Upper lobe of left lung (tissue), 6 donors: Measurements from ENCODE around the gene FAM162A. TPM values are rescaled to one million over a fixed set of nuclear protein-coding genes. Genes with fewer than 3 reads are reported as not detected.

Experiments
- ATAC-seq, 2 donors: fragments of 200-7000 bp; cut with Tn5 transposase; one replicate each; pipeline ENCODE4 v1.9.1; 2022; ENCODE audit warnings: mild to moderate bottlenecking in 2 of 2, moderate library complexity in 2 of 2; ENCODE audit not compliant: low FRiP score in 2 of 2
- DNase-seq, 2 donors: peaks; one replicate each; pipeline ENCODE4 v3.0.0-alpha.2; 2019 to 2020
- H3K27ac ChIP-seq, 4 donors: fragments of 200-600 bp; sonication (generic); one replicate each; pipeline ENCODE4 v1.5.1; 2016 to 2019
- H3K27me3 ChIP-seq, 4 donors: fragments of 200-600 bp; sonication (generic); one replicate each; pipeline ENCODE4 v1.5.1; 2017 to 2019
- H3K36me3 ChIP-seq, 4 donors: fragments of 200-600 bp; sonication (generic); one replicate each; pipeline ENCODE4 v1.5.1; 2016 to 2019
- H3K4me1 ChIP-seq, 4 donors: fragments of 200-600 bp; sonication (generic); one replicate each; pipeline ENCODE4 v1.5.1; 2018 to 2019
- H3K4me3 ChIP-seq, 4 donors: fragments of 200-600 bp; sonication (generic); one replicate each; pipeline ENCODE4 v1.5.1; 2017 to 2019; ENCODE audit warnings: mild to moderate bottlenecking in 2 of 4, moderate library complexity in 1 of 4
- H3K9me3 ChIP-seq, 4 donors: fragments of 200-600 bp; sonication (generic); one replicate each; pipeline ENCODE4 v1.5.1; 2018 to 2019
- EP300 ChIP-seq, 4 donors: sonication (generic); formaldehyde crosslinking; IDR thresholded peaks; one replicate each; pipeline ENCODE4 v1.5.1; 2017; ENCODE audit warnings: antibody characterized with exemption in 4 of 4, control low read depth in 2 of 4
- POLR2A ChIP-seq, 4 donors: fragments of 450-650 bp; IDR thresholded peaks; one replicate each; pipeline ENCODE4 v1.5.1; 2016 to 2017; ENCODE audit warnings: antibody characterized with exemption in 4 of 4, mild to moderate bottlenecking in 2 of 4
- POLR2AphosphoS5 ChIP-seq, 2 donors: sonication (generic); formaldehyde crosslinking; IDR thresholded peaks; one replicate each; pipeline ENCODE4 v1.5.1; 2017; ENCODE audit warnings: antibody characterized with exemption in 2 of 2
- WGBS, 2 donors: methylation state at CpG; one replicate each; pipeline ENCODE4 v1.1.5; 2017 to 2018; 5-methylcytosine and 5-hydroxymethylcytosine counted together
- small RNA-seq, 4 donors: library from RNA; depleted of rRNA; stranded (forward); fragments of <200 nt; gene quantifications; one replicate each; pipeline ENCODE3, GENCODE V24; 2016
- total RNA-seq, 6 donors: library from RNA; depleted of rRNA in 4 of 6; stranded (reverse); fragments of >200 nt in 4 of 6; gene quantifications; one replicate each; pipeline versions ENCODE4 v1.1.0 to v1.2.1, GENCODE V29; 2016 to 2021
- TF ChIP-seq, protein P1 (sequence below), 6 experiments: fragments of 450-650 bp in 4 of 6; fragments of 200-600 bp in 2 of 6; sonication (generic) in 2 of 6; IDR thresholded peaks; one replicate each; pipeline ENCODE4 v1.5.1; 2016 to 2019; ENCODE audit warnings: antibody characterized with exemption in 6 of 6
- donor health status: DM: no; HTN: no; CAD: no; lungs with moderate emphysema.
- donor health status: DM: no; HTN: yes; CAD: no; lungs with severe emphysema.

Gene FAM162A
- total RNA-seq, 6 donors from 2014 or later: 4.2 to 29.0 (median 16.0) TPM

DNA sequence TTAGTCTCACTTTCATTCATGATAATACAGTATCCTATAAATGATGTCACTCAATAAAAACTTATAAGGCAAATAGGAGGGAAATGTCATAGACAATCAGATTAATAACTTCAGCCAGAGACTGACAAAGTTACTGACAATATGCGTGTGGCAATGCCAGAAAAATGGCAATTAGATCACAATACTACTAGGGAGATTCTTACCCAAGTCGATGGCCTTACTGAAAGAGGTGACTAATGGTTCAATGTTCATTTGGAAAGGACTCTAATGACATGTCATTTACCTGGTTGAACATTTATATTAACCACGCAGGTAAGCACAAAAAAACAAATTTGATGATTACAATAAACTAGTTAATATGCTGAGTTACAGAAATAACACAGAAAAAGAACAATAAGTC is 77.8 kb downstream of the FAM162A start:
- H3K4me3 ChIP-seq: no peak overlapping the region
- TF ChIP-seq POLR2AphosphoS5 (IDR thresholded peaks at IDR 0.05) (no peak), POLR2A (IDR thresholded peaks at IDR 0.05) (no peak), EP300 (IDR thresholded peaks at IDR 0.05) (no peak)
- TF ChIP-seq, protein P1, sequence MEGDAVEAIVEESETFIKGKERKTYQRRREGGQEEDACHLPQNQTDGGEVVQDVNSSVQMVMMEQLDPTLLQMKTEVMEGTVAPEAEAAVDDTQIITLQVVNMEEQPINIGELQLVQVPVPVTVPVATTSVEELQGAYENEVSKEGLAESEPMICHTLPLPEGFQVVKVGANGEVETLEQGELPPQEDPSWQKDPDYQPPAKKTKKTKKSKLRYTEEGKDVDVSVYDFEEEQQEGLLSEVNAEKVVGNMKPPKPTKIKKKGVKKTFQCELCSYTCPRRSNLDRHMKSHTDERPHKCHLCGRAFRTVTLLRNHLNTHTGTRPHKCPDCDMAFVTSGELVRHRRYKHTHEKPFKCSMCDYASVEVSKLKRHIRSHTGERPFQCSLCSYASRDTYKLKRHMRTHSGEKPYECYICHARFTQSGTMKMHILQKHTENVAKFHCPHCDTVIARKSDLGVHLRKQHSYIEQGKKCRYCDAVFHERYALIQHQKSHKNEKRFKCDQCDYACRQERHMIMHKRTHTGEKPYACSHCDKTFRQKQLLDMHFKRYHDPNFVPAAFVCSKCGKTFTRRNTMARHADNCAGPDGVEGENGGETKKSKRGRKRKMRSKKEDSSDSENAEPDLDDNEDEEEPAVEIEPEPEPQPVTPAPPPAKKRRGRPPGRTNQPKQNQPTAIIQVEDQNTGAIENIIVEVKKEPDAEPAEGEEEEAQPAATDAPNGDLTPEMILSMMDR (IDR thresholded peaks at IDR 0.05): no peak

More for the DNA sequence above, 77.8 kb downstream of the FAM162A start:
- H3K36me3 ChIP-seq: peaks cover 2 to 82% (median 39%) of the 10 kb centered on the region in 4 donors
- H3K9me3 ChIP-seq: no peaks in the 10 kb centered on the region
- H3K27ac ChIP-seq: no peak overlapping the region
- no peaks in the 10 kb centered on the region for H3K27me3 ChIP-seq
- DNase-seq (no peak), ATAC-seq (no peak)
- H3K4me1 ChIP-seq: no peaks in the 10 kb centered on the region
- WGBS, 2 donors: 88% methylated on average over 3 of the region's 3 CpGs

Small RNAs within 50 kb of the gene (small RNA-seq; reads per million reads assigned to genes)
- gene AC083798.1: 0 reads per million in 4 donors

Other genes starting within 250 kb of the FAM162A start
- under 1 TPM in 1 of 6 donors, not detected in 5; 0.10 TPM for gene CASR, start 200.5 kb upstream of the FAM162A start, total RNA-seq
- gene CSTA, start 58.9 kb upstream of the FAM162A start, total RNA-seq: 10 to 100 TPM in 5 of 6 donors, 1 to 10 TPM in 1; 6.0 to 40.5 (median 16.4) TPM
- 10 to 100 TPM; 15.5 to 24.7 (median 18.2) TPM for gene MIX23, start 951 bp upstream of the FAM162A start, total RNA-seq
- 1 to 10 TPM; 2.0 to 8.4 (median 5.4) TPM for gene WDR5B, start 31.9 kb downstream of the FAM162A start, total RNA-seq
- gene KPNA1, start 130.8 kb downstream of the FAM162A start, total RNA-seq: 100 to 1,000 TPM in 1 of 6 donors, 10 to 100 TPM in 5; 38.9 to 104 (median 43.4) TPM
- gene PARP9, start 180.1 kb downstream of the FAM162A start, total RNA-seq: 10 to 100 TPM; 49.2 to 70.8 (median 58.0) TPM
- gene DTX3L, start 180.2 kb downstream of the FAM162A start, total RNA-seq: 10 to 100 TPM; 24.3 to 66.4 (median 51.8) TPM
- gene PARP15, start 193.5 kb downstream of the FAM162A start, total RNA-seq: 10 to 100 TPM in 4 of 6 donors, 1 to 10 TPM in 2; 7.0 to 30.4 (median 12.3) TPM